NCI-H1436 (cell line): ENCODE data around the gene C2CD3.

Experiments
- DNase-seq: peaks from one replicate; lab custom pipeline; 2025; lab: John Stamatoyannopoulos, UW

Gene C2CD3

GRCh38 chr11:74170694-74171629, at the start of gene C2CD3, which contains the start of gene PPME1:
Gene C2CD3 (minus strand): TSS chr11:74171002. CDS start chr11:74170792, 210 bp downstream.
Gene PPME1 (plus strand): TSS chr11:74171289. CDS start chr11:74171422, 133 bp downstream.
- DNase-seq: peak; percentile 98

DNA sequence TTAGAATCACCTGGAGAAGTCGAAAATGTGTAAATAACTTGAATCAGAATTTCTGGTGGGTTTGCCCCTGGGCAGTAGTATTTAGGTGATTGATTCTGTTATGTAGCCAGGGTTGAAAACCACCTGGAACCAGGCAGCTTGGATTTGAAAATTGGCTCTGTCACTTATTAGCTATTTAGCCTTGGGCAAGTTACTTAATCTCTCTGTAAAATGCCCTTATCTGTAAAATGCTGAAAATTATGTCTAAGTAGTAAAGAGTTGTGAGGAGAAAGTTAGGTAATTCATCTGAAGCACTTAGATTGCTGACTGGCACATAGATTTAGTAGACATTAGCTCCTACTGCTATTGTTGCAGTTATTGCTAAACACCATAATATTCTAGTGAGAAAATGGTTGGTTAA, 49.6 kb upstream of the C2CD3 start:
- no peak for DNase-seq

GRCh38 chr11:74212533-74212932, 41.7 kb upstream of the C2CD3 start:
- DNase-seq: no peak

GRCh38 chr11:74208507-74208906, 37.7 kb upstream of the C2CD3 start:
- no peak for DNase-seq

- no peak for DNase-seq
Measured at GRCh38 chr11:74206746-74207145, 35.9 kb upstream of the C2CD3 start.

DNA sequence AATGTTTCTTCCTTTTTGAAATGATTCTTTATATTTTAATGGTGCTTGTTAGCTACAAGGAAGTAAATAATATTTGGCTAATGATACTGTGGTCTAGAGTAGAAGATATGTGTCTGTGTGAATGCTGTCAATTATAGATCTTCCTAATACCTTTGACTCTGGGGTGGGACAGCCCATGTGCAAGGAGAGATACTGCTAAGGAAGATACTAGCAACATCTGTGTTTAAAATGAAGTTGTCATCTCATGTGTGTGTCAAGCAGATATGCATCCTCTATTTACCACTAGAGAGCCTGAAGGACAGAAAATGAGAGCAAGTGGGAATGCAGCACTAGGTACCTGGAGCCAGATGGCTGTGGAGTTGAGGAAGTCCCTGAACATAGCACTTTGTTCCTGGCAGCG, 34.4 kb upstream of the C2CD3 start:
- no peak for DNase-seq

DNA sequence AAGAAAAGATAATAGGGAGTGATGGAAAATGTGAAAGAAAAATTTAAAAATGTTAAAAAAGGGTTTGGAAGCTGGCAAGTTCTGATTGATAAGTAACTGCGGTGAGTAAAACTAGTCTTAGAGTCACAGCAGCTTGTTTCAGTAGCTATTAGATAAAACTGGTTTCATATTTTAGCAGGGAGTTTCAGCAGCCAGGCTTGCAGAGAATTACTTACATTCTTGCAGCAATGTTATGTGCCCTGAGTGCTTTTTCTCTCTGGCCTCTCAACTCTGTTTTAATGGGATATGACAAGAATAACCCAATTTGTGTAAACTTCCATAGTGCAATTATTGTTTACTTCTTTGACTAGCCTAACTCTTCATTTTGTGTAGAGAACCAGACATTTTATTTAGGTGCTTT, 33.9 kb upstream of the C2CD3 start:
- DNase-seq: no peak

- no peak for DNase-seq
Measured at GRCh38 chr11:74203966-74204365, 33.2 kb upstream of the C2CD3 start.

DNA sequence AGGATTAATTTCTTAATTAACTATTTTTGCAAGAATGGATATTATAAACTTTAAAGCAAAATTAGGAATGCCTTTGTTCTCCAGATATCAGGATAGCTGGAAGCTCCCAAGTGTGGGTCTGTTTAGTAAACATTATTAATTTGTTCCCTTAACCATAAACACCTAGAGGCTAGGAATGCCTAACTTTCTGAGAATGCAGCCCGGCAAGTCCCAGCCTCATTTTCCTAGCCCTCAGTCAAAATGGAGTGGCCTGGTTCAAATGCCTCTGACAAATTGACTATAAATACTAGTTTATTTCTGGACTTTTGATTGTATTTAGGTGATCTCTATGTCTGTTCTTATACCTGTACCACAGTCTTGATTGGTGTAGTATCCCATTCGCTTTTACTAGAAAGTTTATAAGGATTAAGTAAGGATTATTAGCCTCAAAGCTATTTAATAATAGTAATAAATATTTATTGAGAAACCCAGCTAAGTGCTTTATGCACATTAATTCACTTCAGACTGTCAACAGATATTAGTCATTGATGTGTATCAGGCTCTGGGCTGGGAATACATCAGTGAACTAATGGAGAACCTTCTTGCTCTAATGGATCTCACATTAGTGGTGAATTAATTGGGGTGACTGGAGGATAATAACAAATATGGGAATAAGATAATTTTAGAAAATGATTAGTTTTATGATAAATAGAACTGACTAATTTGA, 26.1 kb upstream of the C2CD3 start:
- DNase-seq: no peak

DNA sequence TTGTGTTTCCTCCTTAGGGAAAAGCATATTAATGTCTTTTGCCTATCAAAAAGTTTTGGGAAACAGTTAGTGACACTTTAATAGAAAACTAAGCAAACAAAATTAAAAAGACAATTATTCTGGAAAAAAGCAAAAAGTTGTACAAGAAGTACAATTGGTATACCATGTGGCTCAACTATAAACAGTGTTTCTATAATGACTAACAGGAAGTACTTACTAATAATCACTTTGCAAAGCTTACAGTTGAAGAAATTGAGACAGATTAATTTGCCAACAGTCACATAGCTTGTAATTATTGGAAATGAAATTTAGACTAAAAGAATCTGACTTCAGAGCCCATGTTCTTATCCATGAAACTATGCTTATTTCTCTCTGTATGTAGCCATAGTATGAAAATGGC, 25.0 kb upstream of the C2CD3 start:
- no peak for DNase-seq

GRCh38 chr11:74185695-74186094, 14.9 kb upstream of the C2CD3 start:
- no peak for DNase-seq

GRCh38 chr11:74185285-74185684, 14.5 kb upstream of the C2CD3 start:
- no peak for DNase-seq

- no peak for DNase-seq
Measured at GRCh38 chr11:74182635-74183034, 11.8 kb upstream of the C2CD3 start.

DNA sequence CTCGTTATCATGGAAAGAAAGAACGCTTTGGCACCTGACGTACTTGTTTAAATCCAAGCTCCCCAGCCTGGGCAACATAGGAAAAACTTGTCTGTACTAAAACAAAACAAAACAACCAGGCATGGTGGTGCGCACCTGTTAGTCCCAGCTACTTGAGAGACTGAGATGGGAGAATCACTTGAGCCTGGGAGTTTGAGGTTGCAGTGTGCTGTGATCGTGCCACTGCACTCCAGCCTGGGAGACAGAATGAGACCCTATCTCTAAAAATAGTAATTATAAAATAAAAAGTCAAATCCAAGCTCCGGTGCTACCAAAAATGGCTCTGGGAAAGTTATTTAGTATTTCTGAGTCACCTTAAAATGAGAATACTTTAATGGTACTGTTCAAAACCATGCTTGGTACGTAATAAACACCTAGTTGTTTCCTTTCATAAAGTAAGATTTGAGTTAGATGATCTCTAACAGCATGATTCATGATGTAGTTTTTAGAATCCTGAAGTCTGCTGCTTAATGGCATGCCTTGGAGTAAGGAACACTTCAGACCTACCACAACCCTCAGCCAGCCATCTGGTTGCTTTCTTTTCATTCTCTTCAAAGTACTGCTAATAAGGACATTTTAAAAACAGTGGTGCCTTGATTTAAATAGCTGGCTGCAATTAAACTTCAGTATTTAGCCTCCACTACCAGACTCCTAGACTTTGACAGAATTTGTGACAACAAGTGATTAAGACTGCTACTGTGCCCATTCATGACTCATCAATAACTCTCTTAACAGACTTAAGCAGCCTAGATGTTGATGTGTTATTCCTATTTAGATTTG, 8.6 kb upstream of the C2CD3 start:
- DNase-seq: no peak

DNA sequence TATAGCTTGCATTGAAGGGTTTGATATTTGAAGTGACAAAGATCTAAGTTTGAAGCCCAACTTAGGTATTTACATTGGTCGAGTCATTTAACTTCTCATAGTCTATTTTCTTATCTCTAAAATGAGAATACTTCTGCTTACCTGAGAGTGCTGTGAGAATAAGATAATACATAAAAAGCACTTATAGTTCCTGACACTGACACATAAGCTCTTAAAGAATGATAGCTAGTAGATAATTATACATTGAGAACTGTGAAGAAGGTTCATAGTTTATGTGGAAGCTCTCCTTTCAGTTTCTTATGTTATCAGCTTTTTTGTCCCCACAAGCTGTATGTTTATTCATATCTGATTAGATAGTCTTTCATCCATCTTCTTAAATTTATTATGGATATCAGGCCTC, 5.1 kb upstream of the C2CD3 start:
- no peak for DNase-seq

- DNase-seq: no peak
Measured at GRCh38 chr11:74171997-74172396, 1.2 kb upstream of the C2CD3 start.

DNA sequence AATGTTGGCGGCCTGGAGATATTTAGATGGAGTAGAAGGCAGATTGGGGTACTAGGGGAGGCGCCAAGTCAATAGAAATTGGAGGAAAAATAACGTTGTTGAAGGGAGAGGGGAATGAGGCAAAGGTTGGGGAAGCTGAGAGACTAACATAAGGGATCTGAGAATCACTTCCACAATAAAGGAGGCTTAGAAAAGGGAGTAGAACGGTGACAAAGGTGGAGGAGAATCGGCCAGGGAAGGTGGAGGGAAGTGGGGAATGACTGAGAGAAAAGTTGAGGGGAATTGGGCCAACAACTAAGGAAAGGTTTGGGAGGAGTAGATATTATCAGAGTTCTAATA, 797 bp upstream of the C2CD3 start:
- no peak for DNase-seq

- DNase-seq: no peak
Measured at GRCh38 chr11:74169738-74170458, 904 bp downstream of the C2CD3 start.

DNA sequence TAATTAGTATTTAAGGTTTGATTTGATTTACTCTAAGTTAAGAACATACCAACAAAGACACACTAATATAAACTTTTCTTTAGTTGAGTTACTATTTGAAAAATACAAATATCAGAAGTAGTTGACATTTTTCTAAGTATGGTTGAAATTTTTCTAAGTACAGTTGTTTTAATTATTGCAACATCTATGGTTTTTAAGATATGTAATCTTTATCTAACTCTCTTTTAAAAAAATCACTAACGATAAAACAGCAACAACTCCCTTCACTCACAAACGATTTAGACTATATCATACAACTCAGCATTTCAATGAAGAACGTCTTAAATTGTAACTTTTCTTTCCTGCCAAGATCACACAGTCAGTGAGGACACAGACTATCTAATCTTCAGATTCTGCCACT, 2.0 kb downstream of the C2CD3 start:
- no peak for DNase-seq

DNA sequence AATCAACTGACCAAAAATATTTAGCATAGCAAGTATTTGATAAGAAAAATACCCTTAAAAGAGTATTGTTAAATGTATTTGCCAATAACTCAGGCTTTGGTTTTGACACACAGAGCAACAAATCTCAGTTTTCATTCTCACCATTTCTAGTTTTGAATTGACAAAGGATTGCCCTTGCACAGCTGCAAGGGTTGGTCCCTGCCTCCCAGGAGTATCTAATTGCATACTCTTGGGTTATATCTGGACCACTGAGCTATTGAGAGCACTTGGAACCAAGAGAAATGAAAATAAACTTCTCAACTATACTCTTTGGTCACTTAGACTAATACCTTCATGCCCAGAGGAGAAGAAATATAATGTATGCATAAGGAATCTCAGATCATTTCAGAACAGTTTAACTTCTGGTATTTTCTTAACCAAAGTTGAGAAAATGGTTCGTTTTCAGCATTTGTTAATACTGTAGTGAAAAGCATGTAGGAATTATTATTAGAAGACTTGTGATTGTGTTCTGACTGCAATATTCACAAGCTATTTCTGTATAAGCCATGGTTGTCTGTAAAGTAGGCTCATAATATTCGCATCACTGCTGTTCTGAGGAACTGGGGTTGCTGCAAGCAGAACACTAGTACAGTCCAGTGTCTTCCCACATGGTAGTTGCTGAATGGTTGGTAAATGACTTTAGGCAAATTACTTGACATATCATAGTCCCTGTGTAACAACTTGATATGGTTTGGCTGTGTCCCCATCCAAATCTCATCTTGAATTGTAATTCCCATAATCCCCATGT, 7.9 kb downstream of the C2CD3 start:
- DNase-seq: no peak

GRCh38 chr11:74159642-74160041, 11.2 kb downstream of the C2CD3 start:
- DNase-seq: no peak
